ENCODE measurements around the gene ZNF22.

DNA sequence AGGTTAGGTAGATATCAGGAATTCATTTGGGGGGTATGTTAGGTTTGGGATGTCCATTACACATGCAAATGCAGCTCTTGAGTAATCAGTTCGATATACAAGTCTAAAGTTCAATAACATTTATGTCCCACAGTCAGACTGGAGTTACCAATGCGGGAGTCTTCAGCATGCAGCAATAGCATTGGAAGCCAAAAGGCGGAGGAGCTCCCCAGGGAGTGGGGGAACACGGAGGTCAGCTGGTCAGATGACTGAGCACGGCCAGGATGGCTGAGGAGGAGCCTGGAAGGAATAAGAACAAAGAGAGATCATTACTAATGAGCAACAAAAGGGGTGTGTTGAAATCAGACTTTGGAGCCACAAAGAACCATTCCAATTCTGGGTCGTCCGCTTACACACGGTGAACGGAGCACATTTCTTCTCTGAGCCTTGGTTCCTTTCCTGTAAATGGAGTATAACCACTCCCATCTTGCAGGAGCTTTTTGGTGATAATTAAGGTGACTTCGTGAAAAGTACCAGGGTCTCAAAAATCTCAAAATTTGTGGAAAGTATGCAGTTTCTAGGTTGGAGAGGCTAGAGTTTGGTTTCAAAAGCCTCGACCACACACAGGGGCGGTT lies 478 bp upstream of the ZNF22 start:
- TF ChIP-seq POLR2A (IDR thresholded peaks at IDR 0.05) (no peak), CTCF (IDR thresholded peaks at IDR 0.05) (no peak)
